DMS53 treated with DMSO at 0.1 percent for 48 hours (cell line): ENCODE data around the gene INSRR.

Experiments used
- DNase-seq: peaks from one replicate; lab custom pipeline; 2025; ENCODE audit not compliant: unreplicated experiment; lab: John Stamatoyannopoulos, UW

The INSRR gene

GRCh38 chr1:156858959-156859522 is at the start of gene INSRR:
Gene INSRR (minus strand): TSS chr1:156859117. CDS start chr1:156858621, 496 bp downstream.
- DNase-seq = no peak

DNA sequence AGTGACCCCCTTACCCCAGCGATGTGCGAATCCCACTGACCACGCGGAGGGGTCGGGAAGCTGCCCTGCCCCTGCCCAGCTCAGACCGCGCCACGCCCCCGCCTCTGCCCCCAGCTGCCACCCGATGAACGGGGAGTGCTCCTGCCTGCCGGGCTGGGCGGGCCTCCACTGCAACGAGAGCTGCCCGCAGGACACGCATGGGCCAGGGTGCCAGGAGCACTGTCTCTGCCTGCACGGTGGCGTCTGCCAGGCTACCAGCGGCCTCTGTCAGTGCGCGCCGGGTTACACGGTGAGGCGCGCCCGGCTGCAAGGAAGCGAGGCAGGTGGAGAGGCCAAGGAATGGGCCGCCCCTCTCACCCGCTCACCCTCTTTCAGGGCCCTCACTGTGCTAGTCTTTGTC is 49.6 kb upstream of the INSRR start:
- no peak for DNase-seq

DNA sequence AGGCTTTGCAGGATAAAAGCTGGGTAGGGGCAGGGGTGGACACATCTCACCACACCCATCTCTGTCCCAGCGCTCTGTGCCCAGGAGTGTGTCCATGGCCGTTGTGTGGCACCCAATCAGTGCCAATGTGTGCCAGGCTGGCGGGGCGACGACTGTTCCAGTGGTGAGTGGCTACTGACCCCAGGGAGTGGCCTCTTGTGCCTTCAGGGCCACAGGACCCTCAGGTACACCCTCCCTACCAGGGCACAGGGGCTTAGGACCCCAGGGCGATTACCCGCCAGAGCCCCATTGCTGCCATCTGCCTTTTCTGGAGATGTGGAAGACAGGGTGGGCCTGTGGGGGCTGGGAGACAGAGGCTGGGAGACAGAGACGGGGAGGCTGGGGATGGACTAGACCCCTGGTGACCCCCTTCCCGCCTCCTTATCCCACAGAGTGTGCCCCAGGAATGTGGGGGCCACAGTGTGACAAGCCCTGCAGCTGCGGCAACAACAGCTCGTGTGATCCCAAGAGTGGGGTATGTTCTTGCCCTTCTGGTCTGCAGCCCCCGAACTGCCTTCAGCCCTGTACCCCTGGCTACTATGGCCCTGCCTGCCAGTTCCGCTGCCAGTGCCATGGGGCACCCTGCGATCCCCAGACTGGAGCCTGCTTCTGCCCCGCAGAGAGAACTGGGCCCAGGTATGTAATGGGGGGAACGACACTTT is 47.4 kb upstream of the INSRR start:
- no peak for DNase-seq

DNA sequence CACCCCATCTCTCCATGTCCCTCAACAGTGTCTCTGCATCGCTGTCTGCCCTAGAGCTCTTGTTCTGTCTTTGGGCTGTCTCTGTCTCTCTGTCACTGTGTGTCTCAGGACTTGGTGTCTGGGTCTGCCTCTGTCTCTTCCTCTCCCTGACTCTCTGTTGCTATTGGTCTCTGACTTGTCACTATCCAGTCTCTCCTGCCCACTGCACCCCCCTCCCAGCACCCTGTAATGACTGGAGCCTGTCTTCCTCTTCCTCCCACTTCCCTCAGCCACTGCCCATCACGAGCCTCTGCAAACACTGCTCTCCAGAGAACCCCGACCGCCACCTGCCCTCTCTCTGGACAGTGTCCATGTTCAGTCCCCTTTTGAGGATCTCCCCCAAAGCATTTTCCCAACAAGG is 46.7 kb upstream of the INSRR start:
- no peak for DNase-seq

GRCh38 chr1:156905176-156905575 is 46.3 kb upstream of the INSRR start:
- no peak for DNase-seq

GRCh38 chr1:156904187-156904959 is 45.5 kb upstream of the INSRR start:
- DNase-seq = no peak

DNA sequence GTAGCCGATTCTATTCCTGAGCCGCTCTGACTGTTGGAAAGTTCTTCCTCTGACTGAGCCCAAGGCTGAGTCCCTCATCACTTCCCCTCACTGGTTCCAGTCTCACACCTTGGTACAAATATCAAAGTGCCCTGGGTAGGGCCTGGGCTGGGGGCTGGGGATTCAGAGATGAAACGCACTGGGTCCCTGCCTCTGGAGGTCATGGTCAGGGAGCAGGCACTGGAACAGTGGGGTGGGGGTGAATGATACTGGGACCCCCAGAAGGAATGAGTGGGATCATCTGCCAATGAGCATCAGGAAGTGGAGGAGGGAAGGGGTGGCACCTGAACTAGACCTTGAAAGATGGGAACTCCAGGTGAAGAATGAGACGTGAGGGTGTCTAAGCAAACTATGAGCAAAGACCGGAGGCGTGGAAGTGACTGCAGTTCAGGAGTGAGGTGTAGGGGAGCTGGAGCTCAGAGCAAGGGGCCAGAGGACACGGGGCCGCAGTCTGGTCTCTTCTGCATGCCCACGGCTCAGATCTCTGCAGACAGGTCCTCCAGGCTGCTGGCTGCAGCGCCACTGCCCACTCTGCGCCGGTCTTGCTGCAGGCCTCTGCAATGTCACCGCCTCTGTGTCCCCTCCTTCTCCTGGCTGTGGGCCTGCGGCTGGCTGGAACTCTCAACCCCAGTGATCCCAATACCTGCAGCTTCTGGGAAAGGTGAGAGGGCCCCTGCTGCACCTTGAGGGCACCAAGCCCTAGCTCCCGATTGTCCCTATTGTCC is 44.6 kb upstream of the INSRR start:
- DNase-seq = no peak

GRCh38 chr1:156901966-156902915 is 43.3 kb upstream of the INSRR start:
- DNase-seq = no peak

DNA sequence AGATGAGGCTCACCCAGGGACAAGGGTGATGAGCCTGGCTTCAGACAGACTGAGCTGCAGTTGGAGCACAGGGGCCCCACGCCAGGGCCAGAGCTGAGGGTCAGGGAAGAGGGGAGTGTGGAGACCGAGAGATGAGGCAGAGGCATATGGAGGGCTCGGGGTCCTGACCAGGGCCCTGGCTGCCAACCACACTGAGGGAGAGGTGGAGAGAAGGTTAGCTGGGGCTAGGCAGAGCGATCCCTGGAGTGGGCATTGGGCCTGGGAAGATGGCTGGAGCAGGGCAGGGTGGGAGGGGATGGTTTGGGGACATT is 42.6 kb upstream of the INSRR start:
- DNase-seq = no peak

GRCh38 chr1:156900896-156901589 is 42.1 kb upstream of the INSRR start:
- no peak for DNase-seq

GRCh38 chr1:156899956-156900718 is 41.2 kb upstream of the INSRR start:
- no peak for DNase-seq

- DNase-seq = no peak
Observed at GRCh38 chr1:156898971-156899664, 40.2 kb upstream of the INSRR start.

DNA sequence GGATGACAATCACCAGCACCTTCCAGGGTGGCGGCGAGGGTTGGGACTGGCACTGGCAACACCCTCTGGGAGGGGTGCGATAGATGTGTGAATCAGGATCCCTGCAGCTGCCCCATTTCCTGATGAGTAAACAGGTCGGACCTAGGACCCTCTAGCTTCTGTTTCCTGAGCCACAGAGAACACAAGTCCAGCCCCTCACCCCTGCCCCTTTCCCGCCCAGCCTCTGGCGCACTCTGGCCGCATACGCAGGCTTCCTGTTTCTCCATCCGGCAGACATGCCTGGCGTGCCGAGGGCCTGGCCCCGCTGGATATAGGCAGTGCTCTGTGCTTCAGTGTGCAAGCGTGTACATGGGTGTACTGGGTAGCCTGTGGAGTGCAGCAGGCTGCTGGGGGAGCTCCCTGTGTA is 39.2 kb upstream of the INSRR start:
- no peak for DNase-seq

DNA sequence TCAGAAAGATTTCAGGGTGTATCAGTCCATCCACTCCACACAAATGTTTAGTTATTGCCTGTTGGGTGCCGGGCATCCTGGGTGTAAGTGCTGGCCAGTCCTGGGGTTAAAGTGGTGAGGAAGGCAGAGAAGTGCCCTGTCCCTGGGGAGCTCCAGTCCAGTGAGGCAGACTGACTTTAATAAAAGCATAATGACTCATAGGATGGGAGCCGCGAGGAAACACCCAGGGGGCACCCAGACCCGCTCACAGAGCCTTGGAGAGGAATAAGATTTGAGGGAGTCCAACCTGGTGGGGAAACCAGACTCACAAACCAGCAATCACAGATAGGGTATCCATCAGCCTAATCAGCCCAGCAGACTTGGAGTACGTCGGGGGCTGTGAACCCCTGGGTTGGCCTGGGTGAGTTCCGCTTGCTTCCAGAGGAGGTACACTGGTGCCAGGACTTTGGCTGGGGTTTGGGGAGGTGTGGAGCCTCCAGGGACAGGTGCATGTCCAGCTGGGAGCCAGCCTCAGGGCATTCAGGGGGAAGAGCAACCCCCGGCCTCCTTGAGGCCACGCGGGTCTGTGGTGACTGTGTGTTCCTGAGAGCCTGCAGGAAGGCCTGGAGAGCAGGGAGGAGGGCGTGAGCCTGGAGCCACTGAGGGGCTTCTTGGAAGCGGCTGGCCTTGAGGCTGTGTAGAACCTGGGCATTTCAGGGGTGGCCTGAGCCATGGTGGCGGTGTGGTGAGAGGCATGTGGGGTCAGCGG is 38.3 kb upstream of the INSRR start:
- no peak for DNase-seq

- DNase-seq = no peak
Observed at GRCh38 chr1:156896490-156897033, 37.6 kb upstream of the INSRR start.

DNA sequence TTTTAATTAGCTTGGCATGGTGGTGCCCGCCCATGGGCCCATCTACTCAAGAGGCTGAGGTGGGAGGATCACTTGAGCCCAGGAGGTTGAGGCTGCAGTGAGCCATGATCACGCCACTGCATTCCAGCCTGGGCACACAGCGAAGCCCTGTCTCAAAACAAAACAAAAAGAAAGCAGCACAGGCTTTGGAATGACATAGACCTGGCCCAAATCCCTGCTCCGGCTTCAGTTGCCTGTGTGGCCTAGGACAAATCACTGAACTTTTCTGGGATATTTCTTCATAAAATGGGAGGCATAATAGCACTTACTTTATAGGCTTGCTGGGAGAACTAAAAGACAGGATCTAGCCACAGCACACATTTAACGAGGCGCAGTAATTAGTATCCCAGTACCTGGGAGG is 37.0 kb upstream of the INSRR start:
- no peak for DNase-seq

DNA sequence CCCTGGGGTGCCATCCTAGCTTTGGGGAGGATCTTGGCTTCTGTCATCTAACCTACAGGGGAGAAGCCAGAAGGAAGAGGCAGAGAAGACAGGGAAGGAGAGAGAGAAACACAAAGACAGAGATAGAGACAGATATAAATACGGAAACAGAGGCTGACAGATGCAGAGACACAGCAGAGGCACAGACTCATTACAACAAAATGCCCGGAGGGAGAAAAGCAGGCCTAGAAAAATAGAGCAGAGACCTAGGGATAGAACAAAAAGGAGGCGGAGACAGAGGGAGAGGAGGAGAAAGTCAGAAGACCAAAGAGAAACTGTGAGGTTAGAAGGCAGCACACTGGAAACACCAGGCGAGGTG is 36.5 kb upstream of the INSRR start:
- no peak for DNase-seq
